GM15510 (cell line): ENCODE measurements around the gene CSNK1A1.

Source experiments
- POLR2A ChIP-seq: IDR thresholded peaks from 3 replicates; pipeline ENCODE4 v1.6.1; 2011; ENCODE audit warnings: borderline replicate concordance; ENCODE audit not compliant: insufficient read length; ENCODE audit errors: extremely low read depth

The CSNK1A1 gene

GRCh38 chr5:149464796-149465489, 86.3 kb downstream of the CSNK1A1 start:
- TF ChIP-seq POLR2A = no peak

- TF ChIP-seq POLR2A = no peak
Observed at GRCh38 chr5:149459891-149460290, 91.3 kb downstream of the CSNK1A1 start.

- TF ChIP-seq POLR2A = no peak
Observed at GRCh38 chr5:149457393-149457763, 93.9 kb downstream of the CSNK1A1 start.

GRCh38 chr5:149456597-149457392, 94.4 kb downstream of the CSNK1A1 start:
- TF ChIP-seq POLR2A = no peak

GRCh38 chr5:149455889-149456409, 95.3 kb downstream of the CSNK1A1 start:
- no peak for TF ChIP-seq POLR2A

GRCh38 chr5:149453618-149454415, 97.4 kb downstream of the CSNK1A1 start:
- TF ChIP-seq POLR2A = no peak

- no peak for TF ChIP-seq POLR2A
Observed at GRCh38 chr5:149452665-149453617, 98.3 kb downstream of the CSNK1A1 start.

GRCh38 chr5:149452007-149452664, 99.1 kb downstream of the CSNK1A1 start:
- no peak for TF ChIP-seq POLR2A

GRCh38 chr5:149450199-149450598, 101.0 kb downstream of the CSNK1A1 start:
- no peak for TF ChIP-seq POLR2A

- TF ChIP-seq POLR2A = no peak
Observed at GRCh38 chr5:149448831-149449714, 102.2 kb downstream of the CSNK1A1 start.

- no peak for TF ChIP-seq POLR2A
Observed at GRCh38 chr5:149448431-149448830, 102.8 kb downstream of the CSNK1A1 start.
